ENCODE results near the gene SMURF1.

GRCh38 chr7:99156649-99157048 is 12.7 kb upstream of the SMURF1 start:
- TF ChIP-seq EP300 (IDR thresholded peaks at IDR 0.05; ENCODE audit: low read depth) (no peak), CTCF (IDR thresholded peaks at IDR 0.05) (no peak), POLR2A (IDR thresholded peaks at IDR 0.05) (no peak), POLR2AphosphoS5 (IDR thresholded peaks at IDR 0.05) (no peak)
